Muscle of arm (tissue), 12 donors: ENCODE results near the gene ALDH4A1. TPM values are rescaled to one million over a fixed set of nuclear protein-coding genes. Genes with fewer than 3 reads are reported as not detected.

ENCODE experiments used
- DNase-seq: peaks from one replicate; pipeline ENCODE4 v3.0.0-alpha.2; 2013
- polyA plus RNA-seq, 12 donors: library from polyadenylated mRNA; unstranded; fragments of 120-200 nt; gene quantifications; one replicate each; pipeline ENCODE4 v1.2.1, GENCODE V29; 2013; ENCODE audit not compliant: insufficient read length in 12 of 12

Gene ALDH4A1
- polyA plus RNA-seq, 12 donors: 7.0 to 15.3 (median 12.7) TPM; not detected in 1

- no peak for DNase-seq
Observed at GRCh38 chr1:18940303-18941020, 38.1 kb upstream of the ALDH4A1 start.

GRCh38 chr1:18939398-18940302 lies 37.3 kb upstream of the ALDH4A1 start:
- DNase-seq: no peak

DNA sequence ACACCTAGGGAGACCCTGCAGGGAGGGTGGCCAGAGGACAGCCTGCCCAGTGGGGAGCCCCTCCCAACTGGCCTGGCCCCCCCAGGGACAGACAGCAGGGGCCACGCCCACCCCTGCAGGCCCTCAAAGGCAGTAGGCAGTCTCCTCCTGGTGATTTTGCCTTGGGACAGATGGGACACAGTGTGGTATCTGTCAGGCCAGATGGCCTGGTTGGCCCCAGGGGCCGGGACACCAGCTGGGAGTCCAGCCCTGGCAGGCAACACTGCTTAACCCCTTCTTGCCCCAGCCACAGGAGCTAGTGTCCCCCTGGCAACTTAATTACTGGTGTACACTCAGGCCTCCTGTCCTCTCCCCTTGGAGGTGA lies 36.3 kb upstream of the ALDH4A1 start:
- DNase-seq: no peak

- DNase-seq: no peak
Observed at GRCh38 chr1:18938008-18938706, 35.8 kb upstream of the ALDH4A1 start.

DNA sequence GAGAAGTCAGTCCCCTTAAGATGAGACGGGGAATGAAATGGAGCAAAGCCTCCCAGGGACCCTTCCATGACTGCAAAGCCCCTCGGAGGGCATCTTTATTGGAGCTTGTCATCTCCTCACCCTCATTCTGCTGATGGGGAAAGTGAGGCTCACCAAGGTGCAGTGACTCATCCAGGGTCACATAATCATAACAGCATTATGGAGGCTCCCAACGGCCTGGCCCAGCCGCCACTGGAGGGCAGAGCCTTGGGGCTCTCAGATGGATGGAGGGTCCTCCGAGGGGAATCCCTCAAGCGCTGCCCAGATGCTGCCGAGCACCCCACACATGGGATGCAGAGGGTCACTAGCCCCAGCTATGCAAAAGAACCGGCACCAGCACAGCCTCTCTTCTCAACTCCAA lies 35.2 kb upstream of the ALDH4A1 start:
- DNase-seq: no peak

GRCh38 chr1:18936814-18937481 lies 34.6 kb upstream of the ALDH4A1 start:
- no peak for DNase-seq

GRCh38 chr1:18936471-18936813 lies 34.1 kb upstream of the ALDH4A1 start:
- DNase-seq: no peak

DNA sequence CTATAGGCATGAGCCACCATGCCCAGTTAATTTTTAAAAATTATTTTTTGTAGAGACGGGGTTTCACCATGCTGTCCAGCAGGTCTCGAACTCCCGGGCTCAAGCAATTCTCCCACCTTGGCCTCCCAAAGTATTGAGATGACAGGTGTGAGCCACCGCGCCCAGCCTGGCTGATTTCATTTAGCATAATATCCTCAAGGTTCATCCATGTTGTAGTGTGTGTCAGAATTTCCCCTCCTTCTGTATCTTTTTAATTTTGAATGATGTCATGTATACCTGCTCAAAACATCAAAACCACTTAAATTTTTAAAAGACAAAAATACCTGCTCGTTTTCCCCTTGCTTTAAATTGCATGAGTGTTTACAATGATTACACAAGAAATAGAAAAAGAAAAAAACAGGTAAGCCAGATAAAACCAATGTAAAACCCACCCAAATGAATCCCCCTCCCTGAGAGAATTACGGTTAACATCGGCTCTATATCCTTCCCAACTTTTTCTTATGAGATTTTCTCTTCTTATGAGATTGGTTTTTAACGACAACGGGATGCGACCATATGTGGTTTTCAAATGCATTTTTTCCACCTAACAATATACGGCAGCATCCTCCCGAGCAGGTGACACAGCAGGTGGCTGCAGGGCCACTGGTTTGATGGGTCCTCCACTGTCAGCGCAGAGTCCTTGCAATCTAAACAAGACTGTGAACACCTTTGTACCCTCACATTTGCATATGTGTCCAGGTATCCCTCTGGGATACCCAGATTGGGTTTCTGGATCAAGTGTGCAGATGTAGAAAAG lies 32.0 kb upstream of the ALDH4A1 start:
- no peak for DNase-seq

DNA sequence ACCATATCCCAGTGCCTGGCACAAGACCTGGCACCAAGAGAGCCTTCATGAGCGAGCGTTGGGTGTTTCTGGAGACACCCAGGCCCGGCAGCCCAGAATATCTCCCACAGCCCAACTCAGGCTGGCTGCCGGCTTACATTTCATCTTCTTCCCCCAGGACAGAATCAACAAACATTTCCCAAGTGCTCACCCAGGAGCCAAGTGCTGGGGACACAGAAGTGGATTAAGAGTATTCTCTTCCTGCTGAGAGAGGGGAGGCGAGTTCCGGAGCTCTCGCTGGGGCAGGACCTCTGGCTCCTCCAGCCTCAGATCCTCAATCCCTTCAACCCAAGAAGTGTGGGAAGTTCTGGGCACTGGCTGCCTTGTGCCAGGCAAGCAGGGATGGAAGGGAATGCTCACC lies 30.5 kb upstream of the ALDH4A1 start:
- no peak for DNase-seq

- no peak for DNase-seq
Observed at GRCh38 chr1:18932387-18932786, 30.0 kb upstream of the ALDH4A1 start.

- no peak for DNase-seq
Observed at GRCh38 chr1:18931730-18932129, 29.4 kb upstream of the ALDH4A1 start.

DNA sequence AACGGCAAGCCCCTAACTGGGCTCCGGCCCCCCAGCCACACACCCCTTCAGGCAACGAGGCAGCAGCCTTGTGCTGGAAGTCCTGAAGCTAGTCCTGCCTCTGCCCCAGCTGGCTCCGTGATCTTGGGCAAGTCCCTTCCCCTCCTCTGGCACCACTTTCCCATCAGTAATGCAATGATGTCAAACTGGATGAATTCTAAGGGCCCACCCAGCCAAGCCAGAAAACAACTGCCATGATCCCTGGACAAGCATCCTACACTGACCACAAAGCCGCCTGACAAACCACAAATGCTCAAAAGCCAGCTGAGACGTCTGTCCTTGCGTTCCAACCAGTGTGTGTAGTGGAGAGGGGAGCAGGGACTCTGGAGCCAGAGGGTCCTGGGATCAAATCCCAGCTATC lies 27.3 kb upstream of the ALDH4A1 start:
- no peak for DNase-seq

GRCh38 chr1:18928985-18929384 lies 26.6 kb upstream of the ALDH4A1 start:
- no peak for DNase-seq

DNA sequence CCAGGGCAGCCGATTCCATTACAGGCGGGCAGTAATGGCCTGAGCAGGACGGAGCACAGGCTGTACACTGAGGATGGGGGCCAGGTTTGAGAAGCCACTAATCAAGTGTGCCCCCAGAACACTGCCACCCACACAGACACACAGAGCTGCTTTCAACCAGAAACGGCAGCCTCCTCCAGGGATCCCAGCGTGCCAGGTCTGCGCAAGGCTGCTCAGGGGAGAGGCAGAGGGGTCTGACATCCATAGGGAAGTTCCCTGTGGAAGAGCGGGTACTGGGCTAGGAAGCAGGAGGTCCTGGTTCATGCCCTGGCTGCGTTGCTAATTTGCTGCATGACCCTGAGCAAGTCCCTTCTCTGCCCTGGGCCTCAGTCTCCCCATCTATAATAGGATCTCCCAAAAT lies 26.1 kb upstream of the ALDH4A1 start:
- no peak for DNase-seq

- no peak for DNase-seq
Observed at GRCh38 chr1:18927654-18928272, 25.4 kb upstream of the ALDH4A1 start.

GRCh38 chr1:18927082-18927653 lies 24.8 kb upstream of the ALDH4A1 start:
- DNase-seq: no peak

DNA sequence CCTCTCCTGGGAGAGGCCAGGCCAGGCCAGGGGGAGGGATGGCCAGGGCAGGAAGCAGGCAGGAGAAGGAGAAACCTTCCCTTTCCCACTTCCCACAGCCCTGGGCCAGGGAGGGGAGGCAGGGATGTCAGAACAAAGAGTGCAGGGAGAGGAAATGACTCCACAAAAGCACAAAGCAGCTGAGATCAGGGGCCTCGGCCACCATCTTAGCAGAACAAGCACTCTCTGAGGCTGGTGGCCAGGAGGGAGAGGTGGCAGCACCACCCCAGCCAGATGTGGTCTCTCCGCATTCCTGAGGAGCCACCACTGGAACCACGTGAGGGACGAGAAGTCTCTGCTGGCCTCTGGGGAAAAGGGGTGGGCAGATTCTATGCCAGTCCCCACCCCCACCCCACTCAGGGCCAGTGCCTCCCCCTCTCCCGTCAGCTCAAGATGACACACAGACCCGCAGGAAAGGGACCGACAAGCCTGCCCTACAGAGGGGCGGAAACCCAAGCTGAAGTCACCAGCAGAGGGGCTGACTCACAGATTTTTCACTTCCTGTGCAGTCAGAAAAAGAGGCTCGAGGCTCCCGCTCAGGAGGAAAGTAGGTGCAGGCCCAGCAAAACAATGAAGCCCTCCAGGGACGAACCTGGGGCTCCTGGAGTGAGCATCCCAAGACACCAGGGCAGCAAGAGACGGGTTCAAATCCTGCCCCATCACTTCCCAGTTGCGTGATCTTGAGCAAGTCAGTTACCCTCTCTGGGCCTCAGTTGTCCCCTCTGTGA lies 24.1 kb upstream of the ALDH4A1 start:
- DNase-seq: no peak

GRCh38 chr1:18925279-18925678 lies 22.9 kb upstream of the ALDH4A1 start:
- no peak for DNase-seq

- no peak for DNase-seq
Observed at GRCh38 chr1:18924221-18924691, 21.9 kb upstream of the ALDH4A1 start.
